Bone marrow (tissue), 2 donors: ENCODE data around the gene DENND2C.
"Not testable (repeated sequence)": the region's sequence is repeated elsewhere in the genome, so short reads cannot be mapped to it uniquely, and the experiment has no call there.

Source experiments
- DNase-seq, 2 donors: peaks; one replicate each; lab custom pipeline; 2025; lab: John Stamatoyannopoulos, UW

Gene DENND2C

DNA sequence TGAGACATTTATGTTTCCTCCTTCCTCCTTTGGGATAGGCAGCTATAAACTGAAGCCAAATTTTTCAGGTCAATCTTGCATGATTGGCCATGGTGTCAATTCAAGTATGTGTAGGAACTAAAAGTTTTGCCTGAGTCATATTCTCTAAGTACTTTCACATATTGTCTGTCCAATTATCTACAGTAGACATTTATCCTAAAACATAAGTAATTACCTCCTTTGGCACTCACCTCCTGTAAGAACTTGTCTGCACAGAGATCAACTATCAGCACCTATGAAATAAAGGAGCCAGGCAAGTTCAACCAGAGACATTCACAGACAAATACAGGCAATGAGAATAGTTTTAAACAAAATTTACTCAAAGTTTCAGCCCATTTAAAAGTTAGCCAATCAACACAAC, 74.2 kb downstream of the DENND2C start:
- no peak for DNase-seq

DNA sequence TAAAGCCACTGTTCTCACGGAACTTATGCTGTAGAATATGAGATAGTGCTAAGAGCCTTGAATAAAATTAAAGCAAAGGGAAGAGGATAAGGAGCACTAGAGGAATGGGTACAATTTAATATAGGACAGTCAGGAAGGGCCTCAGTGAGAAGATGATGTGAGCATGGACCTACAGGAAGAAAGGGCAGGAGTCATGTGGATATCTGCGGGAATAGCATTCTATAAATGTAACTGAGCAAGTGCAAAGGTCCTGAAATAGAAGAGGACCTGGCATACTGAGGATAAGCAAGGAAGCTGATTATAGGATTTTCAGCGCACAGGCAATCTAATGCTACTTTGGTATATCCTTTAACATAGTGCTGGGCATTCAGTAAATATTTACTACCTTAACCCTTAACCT, 75.8 kb downstream of the DENND2C start:
- no peak for DNase-seq

DNA sequence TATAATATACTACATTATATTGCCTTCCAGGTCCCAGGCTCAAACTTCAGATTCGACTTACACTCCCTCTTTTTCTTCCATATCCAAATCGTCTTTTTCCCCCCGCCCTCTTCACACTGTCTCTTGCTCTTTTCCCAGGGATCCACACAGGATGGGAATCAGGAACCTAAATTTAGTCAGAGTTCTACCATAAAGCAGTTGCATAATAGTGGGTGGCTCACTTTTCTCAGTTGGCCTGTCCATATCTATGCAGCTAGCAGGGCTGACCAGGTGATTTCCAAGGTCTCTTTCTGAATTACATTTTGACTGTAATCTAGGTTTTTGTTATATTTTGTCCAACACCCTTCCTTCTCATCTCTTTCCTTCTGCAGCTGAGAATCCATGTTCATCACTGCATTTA, 80.7 kb downstream of the DENND2C start:
- DNase-seq, result no peak

DNA sequence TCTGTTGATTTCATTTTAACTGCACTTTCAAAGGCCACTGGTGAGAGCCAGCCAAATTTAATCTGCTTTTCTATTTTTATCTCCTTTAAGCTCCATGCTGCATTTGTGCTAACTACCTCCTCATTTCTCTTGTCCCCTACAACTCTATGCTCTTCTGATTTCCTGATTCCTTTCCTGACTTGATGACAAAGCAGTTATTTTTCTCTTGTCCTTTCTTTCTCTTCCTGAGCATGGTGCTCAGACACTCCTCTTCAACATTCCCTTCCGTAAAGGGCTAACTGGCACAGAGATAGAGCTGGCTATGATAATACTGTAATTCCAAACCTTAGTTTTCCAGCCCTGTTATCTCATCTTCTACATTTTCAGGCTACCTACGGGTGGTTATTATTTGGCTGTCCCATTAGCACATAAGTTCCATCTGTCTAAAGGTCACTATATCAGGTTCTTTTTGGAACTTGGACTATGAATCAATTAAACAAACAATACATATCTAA, 81.6 kb downstream of the DENND2C start:
- DNase-seq, result no peak

DNA sequence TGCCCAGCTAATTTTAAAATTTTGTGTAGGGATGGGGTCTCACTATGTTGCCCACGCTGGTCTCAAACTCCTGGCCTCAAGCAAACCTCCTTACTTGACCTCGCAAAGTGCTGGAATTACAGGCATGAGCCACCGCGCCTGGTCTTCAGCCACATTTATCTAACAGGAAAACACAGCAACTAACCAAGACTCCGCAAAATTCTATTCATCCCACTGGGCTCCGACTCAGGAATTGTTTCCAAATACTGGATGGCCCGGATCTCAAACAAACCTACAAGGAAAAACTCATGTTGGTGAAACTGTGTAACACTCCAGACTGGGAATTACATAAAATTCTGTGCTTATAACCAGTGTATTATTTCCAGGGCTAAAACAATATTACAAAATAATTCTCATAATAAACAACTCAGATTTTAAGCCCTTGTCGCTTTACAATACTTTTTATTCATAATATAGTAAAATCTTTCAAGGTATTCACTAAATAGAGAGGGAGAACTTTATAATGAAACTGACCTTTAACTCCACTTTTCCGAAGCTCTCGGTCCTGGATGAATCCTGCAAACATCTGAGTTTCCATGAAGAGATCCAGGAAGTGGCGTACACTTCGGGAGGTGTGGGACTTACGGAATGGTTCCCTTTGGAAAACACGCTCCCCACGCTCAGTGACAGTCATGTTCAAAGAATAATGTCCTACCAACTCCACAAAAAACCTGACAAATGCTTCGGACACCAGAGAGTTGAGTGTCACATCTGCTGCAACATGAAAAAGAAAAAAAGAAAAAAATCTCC, 82.5 kb downstream of the DENND2C start:
- no peak for DNase-seq

DNA sequence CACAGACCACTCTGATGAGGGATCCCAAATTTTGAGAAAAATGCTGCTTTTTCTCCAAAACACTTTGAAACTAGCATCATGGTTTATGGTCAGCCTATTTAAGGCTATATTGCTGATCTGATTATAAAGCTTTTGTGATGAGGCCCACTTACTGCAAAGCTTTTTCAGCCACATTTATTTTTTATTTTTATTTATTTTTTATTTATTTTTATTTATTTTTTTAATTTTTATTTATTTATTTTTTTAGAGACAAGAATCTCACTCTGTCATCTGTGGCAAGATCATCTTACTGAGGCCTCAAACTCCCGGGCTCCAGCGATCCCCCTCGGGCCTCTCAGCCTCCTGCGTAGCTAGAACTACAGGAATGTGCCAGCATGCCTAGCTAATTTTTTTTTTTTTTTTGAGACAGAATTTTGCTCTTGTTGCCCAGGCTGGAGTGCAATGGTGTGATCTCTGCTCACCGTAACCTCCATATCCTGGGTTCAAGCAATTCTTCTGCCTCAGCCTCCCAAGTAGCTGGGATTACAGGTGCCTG, 83.3 kb downstream of the DENND2C start:
- DNase-seq, result no peak

DNA sequence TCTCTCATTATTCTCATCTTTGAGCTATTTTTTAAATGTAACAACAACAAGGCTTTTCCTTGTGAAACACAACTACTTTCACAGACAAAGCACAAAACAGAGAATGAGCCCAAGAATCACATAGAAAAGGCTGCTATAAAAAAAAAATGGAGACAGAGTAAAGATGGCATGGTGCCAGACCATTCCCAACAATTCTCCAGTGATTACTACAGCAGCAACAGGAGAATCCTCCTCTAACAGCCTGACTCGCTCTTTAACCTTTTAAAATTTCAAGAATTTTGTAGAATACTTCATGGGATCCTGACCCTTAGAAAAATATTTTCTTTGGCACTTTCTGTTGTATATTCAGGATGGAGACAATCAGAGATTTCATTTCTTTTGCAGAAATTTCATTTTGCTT, 84.6 kb downstream of the DENND2C start:
- DNase-seq, result no peak

DNA sequence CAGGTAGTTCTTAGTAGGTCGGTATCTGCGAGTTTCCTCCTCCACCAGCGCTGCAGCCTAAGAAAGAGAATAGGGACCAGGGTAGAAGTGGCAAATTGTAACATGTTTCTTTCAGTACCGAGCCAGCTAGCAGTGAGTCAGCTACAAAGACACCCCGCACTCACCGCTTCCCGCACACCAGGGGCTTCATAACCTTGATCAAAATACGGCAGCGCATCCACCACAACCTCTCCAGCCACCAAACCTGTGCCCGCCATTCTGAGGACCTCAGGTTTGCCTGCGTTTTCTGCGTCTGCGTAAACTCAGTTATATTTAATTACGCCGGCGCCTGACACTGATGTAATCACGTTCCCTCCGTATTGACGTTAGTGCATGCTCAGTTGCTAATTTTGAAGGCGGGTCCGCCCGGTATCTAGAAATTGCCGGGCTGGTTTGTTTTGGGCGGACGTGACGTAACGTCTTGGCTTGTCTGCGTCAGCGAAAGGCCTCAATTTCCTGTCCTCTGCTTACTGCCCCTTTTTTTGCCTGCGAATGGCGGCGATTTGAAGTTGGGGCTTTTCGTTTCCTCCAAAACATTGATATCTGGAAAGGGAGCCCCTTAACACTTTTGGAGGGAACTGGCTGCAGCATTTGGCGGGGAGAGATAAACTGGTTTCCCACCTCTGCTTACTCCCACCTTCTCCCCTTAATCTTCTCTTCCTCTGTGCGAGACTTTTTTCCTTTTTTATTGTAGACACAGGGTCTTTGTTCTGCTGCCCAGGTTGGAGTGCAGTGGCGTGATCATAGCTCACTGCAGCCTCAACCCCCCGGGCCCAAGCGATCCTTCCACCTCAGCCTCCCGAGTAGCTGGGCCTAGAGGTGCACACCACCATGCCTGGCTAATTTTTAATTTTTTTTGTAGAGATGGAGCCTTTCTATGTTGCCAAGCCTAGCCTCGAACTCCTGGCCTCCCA, 88.2 kb downstream of the DENND2C start, which contains the start of gene BCAS2:
BCAS2 (minus strand) TSS at position 281 of the 953 bp plus-strand sequence; CDS start at position 257, 24 bp downstream.
- DNase-seq, result peak; percentile 67 to 96

DNA sequence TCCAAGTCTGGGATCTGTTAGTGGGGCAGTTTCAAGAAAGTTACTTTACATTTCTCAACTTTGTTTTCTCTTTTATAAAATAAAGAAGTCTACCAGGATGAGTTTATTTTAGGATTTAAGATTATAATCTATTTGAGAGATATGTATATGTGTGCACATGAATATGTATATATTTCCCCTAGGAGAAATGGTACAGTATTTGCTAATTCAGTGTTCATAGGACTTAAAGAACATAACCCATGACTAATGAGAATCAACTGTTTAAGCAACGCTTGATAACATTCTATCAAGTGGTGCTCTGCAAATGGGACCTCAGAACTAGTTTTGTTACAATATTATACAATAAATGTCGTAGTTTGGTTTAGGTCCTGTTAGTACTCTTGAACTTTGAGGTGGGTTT, 95.5 kb downstream of the DENND2C start:
- DNase-seq, result no peak

DNA sequence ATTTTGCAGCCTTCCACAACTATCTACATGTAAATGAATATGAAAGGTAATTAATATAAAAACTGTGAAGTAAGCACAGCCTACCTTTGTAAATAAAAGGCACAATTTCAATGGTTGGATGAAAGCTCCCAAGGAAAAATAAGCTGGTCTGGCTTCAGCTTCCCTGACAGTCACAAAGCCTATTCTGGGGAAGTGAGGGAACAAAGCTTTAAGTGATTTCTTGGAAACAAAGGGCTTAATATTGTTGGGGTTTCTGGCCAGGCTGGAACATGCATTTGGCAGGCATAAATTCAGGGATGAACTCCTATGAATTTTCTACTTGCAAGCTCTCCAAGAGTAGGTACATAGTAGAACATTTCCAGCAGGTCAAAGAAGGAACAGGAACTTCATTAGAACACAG, 105.7 kb downstream of the DENND2C start:
- no peak for DNase-seq

DNA sequence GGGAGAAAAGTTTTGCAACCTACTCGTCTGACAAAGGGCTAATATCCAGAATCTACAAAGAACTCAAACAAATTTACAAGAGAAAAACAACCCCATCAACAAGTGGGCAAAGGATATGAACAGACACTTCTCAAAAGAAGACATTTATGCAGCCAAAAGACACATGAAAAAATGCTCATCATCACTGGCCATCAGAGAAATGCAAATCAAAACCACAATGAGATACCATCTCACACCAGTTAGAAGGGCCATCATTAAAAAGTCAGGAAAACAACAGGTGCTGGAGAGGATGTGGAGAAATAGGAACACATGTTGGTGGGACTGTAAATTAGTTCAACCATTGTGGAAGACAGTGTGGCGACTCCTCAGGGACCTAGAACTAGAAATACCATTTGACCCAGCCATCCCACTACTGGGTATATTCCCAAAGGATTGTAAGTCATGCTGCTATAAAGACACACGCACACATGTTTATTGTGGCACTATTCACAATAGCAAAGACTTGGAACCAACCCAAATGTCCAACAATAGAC, 106.8 kb downstream of the DENND2C start:
- not testable (repeated sequence) for DNase-seq

DNA sequence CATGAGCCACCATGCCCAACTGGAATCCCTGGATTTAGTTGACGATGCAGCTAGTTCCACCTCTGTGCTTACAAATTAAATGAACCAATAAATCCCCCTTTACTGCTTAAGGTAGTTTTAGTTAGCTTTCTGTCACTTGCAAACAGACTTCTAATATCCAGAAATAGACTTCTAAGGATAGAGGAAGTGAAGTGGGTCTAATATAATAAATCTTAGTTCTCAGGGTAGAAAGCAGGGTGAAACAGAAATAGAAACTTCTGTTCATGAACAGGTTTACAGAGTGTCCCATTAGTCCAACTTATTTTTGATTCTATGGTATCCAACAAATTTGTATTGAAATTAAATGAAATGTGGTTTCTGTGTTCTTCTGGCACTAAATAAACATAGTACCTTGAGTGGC, 108.5 kb downstream of the DENND2C start:
- no peak for DNase-seq

DNA sequence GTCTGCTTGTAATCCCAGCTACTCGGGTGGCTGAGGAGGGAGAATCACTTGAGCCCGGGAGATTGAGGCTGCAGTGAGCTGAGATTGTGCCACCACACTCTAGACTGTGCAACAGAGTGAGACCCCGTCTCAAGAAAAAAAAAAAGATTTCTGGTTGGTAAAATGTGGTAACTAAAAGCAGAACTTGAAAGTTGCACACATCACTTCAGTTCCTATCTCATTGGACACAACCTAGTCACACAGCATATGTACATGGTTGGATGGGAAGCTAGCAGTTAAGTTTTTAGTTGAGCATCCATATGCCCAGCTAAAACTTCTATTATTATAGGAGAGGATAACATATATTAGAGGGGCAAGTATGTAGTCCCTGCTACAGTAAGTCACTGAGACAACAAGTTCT, 110.5 kb downstream of the DENND2C start:
- DNase-seq, result no peak

DNA sequence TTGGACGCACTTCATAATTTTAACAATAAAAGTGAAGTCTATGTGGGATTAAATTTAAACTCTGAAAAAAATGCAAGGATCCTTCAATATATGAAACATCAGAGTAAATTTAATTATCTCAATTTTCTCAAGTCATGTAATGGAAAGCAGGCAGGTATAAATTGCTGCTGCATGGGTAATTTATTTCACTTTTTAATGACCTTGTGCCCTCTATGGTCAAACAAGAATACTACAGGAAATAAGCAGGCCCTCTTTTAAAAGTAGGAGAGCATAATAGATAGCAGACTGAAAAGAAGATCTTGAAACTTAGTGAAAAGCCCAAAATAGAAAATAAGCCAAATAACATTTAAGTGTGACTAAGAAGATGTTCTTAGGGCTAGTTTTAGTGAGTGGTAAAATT, 111.3 kb downstream of the DENND2C start:
- no peak for DNase-seq

DNA sequence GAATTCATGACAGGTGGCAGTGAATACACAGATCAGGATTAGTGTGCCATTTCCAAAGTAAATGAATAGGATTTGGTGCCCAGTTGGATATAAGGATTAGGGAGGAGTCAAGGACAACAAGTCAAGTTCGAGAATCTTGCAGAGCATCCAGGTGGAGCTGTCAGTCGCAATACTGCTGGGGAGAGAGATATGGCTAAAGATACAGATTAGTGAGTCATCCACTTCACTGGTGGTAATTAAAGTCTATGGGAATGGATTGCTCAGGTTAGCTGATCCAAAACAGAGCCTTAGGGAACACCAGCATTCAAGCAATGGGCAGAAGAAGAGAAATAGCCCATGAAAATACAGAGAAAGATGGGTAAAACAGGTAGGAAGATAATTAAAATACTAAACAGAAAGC, 115.3 kb downstream of the DENND2C start:
- DNase-seq, result no peak

DNA sequence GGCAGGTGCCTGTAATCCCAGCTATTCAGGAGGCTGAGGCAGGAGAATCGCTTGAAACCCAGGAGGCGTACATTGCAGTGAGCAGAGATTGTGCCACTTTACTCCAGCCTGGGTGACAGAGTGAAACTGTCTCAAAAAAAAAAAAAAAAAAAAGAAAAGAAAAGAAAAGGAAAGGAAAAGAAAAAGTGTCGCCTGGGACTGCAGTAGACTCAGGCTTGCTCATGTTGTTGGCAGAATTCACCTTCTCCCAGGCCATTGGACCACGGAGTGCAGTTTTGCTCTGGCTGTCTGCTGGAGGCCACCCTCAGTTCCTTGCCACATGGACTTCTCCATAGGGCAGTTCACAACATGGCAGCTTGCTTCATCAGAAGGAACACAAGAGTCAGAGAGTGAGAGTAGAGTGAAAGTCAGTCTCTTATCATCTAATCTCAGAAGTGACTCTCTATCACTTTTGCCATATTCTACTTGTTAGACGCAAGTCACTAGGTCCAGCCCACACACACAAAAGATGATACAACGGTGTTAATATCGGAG, 117.7 kb downstream of the DENND2C start:
- no peak for DNase-seq

DNA sequence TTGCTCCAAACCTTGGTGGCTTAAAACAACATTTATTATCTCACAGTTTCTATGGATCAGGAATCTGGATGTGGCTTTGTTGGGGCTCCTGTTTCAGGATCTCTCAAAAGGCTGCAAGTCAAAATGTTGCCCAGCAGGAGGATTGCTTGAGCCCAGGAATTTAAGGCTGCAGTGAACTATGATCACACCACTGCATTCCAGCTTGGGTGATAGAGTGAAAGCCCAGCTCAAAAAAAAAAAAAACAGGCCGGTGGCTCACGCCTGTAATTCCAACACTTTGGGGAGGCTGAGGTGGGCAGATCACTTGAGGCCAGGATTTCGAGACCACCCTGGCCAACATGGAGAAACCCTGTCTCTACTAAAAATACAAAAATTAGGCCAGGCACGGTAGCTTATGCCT, 118.4 kb downstream of the DENND2C start:
- DNase-seq, result no peak

DNA sequence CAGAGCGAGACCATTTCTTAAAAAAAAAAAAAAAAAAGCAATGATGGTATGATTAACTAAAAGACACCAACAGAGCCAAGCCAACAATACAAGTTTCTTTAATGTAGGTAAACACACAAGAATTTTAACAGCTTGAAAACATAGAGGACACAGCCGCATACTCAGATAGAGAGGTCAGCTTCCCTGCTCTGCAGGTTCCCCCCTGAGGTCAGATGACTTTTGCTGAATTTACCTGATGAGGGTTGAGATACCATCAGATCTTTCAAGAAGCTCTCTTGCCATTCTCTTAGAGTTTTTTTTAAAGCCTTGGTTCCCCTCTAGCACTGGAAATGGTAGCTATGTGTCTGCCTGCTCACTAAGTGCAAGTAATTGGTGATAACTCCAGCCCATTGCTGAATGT, 119.5 kb downstream of the DENND2C start:
- DNase-seq, result no peak

DNA sequence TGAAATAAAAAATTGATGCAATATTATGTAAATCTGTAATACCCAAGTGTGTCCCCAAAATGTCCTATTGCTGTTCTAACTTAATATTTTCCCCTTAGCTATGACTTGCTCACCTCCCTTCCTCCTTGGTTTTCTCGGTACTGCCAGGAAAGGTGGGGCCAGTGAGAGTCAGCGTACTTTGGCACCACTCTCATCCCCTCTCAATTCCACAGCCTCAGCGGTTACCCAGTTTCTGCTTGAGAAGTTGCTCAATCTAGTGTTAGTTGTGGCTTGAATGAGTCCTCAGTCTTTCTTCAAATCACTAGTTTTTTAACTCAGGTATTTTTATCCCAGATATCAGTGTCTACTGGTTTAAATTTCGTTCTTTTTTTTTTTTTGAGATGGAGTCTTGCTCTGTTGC, 120.7 kb downstream of the DENND2C start:
- no peak for DNase-seq

DNA sequence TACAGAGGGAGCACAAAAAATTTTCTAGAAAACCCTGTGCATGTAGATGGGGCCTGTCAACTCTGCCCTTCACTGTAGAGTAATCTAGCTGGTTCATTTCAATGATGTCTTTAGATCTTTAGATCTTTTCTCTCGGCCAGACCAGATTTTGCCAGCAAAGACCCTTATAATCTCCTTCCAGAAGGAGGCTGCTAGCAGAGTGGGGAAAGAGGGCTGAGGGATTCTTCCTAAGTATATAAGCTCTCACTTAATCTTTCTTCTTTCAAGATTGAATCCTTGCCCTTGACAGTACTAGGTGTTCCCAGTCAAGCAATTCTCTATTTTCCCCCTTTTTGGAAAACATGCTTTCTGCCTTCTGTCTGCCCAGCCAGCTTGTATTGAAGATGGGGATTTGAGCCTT, 122.8 kb downstream of the DENND2C start:
- no peak for DNase-seq

DNA sequence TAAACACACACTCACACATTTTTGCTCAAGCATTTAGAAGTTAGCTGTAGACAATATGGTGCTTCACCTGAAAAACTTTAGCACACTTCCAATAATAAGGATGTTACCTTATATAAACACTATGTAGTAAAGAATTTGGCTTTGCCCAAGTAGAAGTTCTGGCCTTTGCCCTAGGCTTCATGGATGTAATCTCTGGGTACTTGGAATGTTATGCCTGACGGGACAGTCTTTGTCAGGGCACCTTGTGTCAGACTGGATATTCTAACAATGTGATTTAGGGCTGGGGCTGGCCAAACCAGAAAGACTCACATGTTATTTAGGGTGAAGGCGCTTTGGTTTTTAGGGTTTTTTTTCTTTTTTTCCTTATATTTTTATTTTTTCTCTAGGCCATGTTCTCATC, 124.1 kb downstream of the DENND2C start:
- DNase-seq, result no peak

DNA sequence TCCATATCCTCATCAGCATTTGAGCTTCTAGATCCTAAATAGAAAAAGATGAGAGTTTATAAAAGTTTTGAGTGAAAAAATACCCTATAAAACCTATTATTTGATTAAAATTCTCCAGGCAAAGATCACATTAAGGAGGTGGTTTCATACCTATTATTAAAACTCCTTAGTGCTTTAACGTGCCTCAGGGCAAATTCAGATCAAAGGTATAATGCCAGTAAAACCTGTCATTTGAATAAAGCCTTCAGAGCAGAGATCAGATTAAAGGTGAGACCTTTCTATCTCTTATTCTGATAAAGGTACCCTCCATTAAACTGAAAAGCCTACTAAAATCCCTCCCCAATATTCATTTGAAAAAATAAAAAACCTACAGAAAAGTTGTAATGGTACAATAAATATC, 124.5 kb downstream of the DENND2C start:
- DNase-seq, result no peak
